Adipocyte (in vitro differentiated cells): Measurements from ENCODE around the gene SNTG2.

Source experiments
- DNase-seq: peaks from one replicate; pipeline ENCODE4 v3.0.0-alpha.2; 2015; ENCODE audit warnings: low read depth
- H3K27me3 ChIP-seq: replicated peaks from 2 replicates; pipeline ENCODE4 v1.7.0; 2013; ENCODE audit warnings: mild to moderate bottlenecking, low read length, moderate library complexity; ENCODE audit not compliant: control insufficient read depth, insufficient read depth
- H3K36me3 ChIP-seq: 2 replicates; pipeline ENCODE4 v1.7.0; 2013; ENCODE audit warnings: low read length, mild to moderate bottlenecking, moderate library complexity; ENCODE audit not compliant: control insufficient read depth, insufficient read depth, severe bottlenecking
- H3K4me1 ChIP-seq: 2 replicates; pipeline ENCODE4 v1.7.0; 2013; ENCODE audit warnings: mild to moderate bottlenecking, low read length, moderate library complexity; ENCODE audit not compliant: control insufficient read depth, insufficient read depth
- H3K4me3 ChIP-seq: 2 replicates; pipeline ENCODE4 v1.7.0; 2013; ENCODE audit warnings: mild to moderate bottlenecking, low read length, moderate library complexity
- H3K9ac ChIP-seq: 2 replicates; pipeline ENCODE4 v1.7.0; 2013; ENCODE audit warnings: mild to moderate bottlenecking, low read length, moderate library complexity
- H3K9me3 ChIP-seq: 2 replicates; pipeline ENCODE4 v1.7.0; 2013; ENCODE audit warnings: mild to moderate bottlenecking, low read length, moderate library complexity; ENCODE audit not compliant: control insufficient read depth

Gene SNTG2

GRCh38 chr2:1248187-1248586 is 297.5 kb downstream of the SNTG2 start:
- Histone ChIP-seq H3K4me3 (no peak overlapping the region), H3K36me3 (no peaks in the 10 kb centered on the region)
- DNase-seq = no peak

GRCh38 chr2:1249897-1250687 is 299.4 kb downstream of the SNTG2 start:
- H3K4me1 ChIP-seq = no peaks in the 10 kb centered on the region
- H3K4me3 ChIP-seq = no peak overlapping the region
- H3K9me3 ChIP-seq = no peaks in the 10 kb centered on the region
- no peak for DNase-seq
- H3K9ac ChIP-seq = no peak overlapping the region
- peaks cover 28% of the 10 kb centered on the region for H3K27me3 ChIP-seq
- no peaks in the 10 kb centered on the region for H3K36me3 ChIP-seq

More at GRCh38 chr2:1248187-1248586, 297.5 kb downstream of the SNTG2 start:
- H3K9ac ChIP-seq = no peak overlapping the region
- no peaks in the 10 kb centered on the region for H3K9me3 ChIP-seq
- no peaks in the 10 kb centered on the region for H3K4me1 ChIP-seq
- peaks cover 31% of the 10 kb centered on the region for H3K27me3 ChIP-seq

GRCh38 chr2:1251520-1251919 is 300.9 kb downstream of the SNTG2 start:
- H3K4me1 ChIP-seq = no peaks in the 10 kb centered on the region
- no peak overlapping the region for H3K9ac ChIP-seq
- DNase-seq = no peak
- H3K9me3 ChIP-seq = no peaks in the 10 kb centered on the region
- H3K36me3 ChIP-seq = no peaks in the 10 kb centered on the region
- no peak overlapping the region for H3K4me3 ChIP-seq
- peaks cover 20% of the 10 kb centered on the region for H3K27me3 ChIP-seq

GRCh38 chr2:1253629-1254028 is 303.0 kb downstream of the SNTG2 start:
- H3K36me3 ChIP-seq = no peaks in the 10 kb centered on the region
- no peak for DNase-seq
- H3K4me1 ChIP-seq = no peaks in the 10 kb centered on the region
- no peak overlapping the region for H3K9ac ChIP-seq
- H3K9me3 ChIP-seq = no peaks in the 10 kb centered on the region
- peaks cover 4% of the 10 kb centered on the region for H3K27me3 ChIP-seq
- H3K4me3 ChIP-seq = no peak overlapping the region

- no peak overlapping the region for H3K9ac ChIP-seq
- no peaks in the 10 kb centered on the region for H3K36me3 ChIP-seq
- H3K4me3 ChIP-seq = no peak overlapping the region
- no peaks in the 10 kb centered on the region for H3K4me1 ChIP-seq
- no peak for DNase-seq
- no peaks in the 10 kb centered on the region for H3K9me3 ChIP-seq
- H3K27me3 ChIP-seq = peaks cover 3% of the 10 kb centered on the region
Observed at GRCh38 chr2:1254662-1255343, 304.2 kb downstream of the SNTG2 start.

- Histone ChIP-seq H3K36me3 (no peaks in the 10 kb centered on the region), H3K9me3 (no peaks in the 10 kb centered on the region), H3K27me3 (no peaks in the 10 kb centered on the region), H3K9ac (no peak overlapping the region), H3K4me1 (no peaks in the 10 kb centered on the region), H3K4me3 (no peak overlapping the region)
- no peak for DNase-seq
Observed at GRCh38 chr2:1256632-1257324, 306.1 kb downstream of the SNTG2 start.

- no peak overlapping the region for H3K4me3 ChIP-seq
- DNase-seq = no peak
- H3K9me3 ChIP-seq = no peaks in the 10 kb centered on the region
- no peaks in the 10 kb centered on the region for H3K36me3 ChIP-seq
- no peak overlapping the region for H3K9ac ChIP-seq
- H3K4me1 ChIP-seq = no peaks in the 10 kb centered on the region
- no peaks in the 10 kb centered on the region for H3K27me3 ChIP-seq
Observed at GRCh38 chr2:1257334-1257733, 306.7 kb downstream of the SNTG2 start.

- Histone ChIP-seq H3K9ac (no peak overlapping the region), H3K4me3 (no peak overlapping the region), H3K36me3 (no peaks in the 10 kb centered on the region), H3K4me1 (no peaks in the 10 kb centered on the region), H3K9me3 (no peaks in the 10 kb centered on the region), H3K27me3 (no peaks in the 10 kb centered on the region)
- no peak for DNase-seq
Observed at GRCh38 chr2:1259746-1260145, 309.1 kb downstream of the SNTG2 start.

- no peak for DNase-seq
- Histone ChIP-seq H3K9me3 (no peaks in the 10 kb centered on the region), H3K36me3 (no peaks in the 10 kb centered on the region), H3K27me3 (no peaks in the 10 kb centered on the region), H3K4me3 (no peak overlapping the region), H3K9ac (no peak overlapping the region), H3K4me1 (no peaks in the 10 kb centered on the region)
Observed at GRCh38 chr2:1262609-1263008, 312.0 kb downstream of the SNTG2 start.

GRCh38 chr2:1265454-1265853 is 314.8 kb downstream of the SNTG2 start:
- DNase-seq = no peak
- H3K4me3 ChIP-seq = no peak overlapping the region
- no peaks in the 10 kb centered on the region for H3K27me3 ChIP-seq
- no peak overlapping the region for H3K9ac ChIP-seq
- H3K36me3 ChIP-seq = no peaks in the 10 kb centered on the region
- H3K4me1 ChIP-seq = no peaks in the 10 kb centered on the region
- H3K9me3 ChIP-seq = no peaks in the 10 kb centered on the region

GRCh38 chr2:1266351-1266750 is 315.7 kb downstream of the SNTG2 start:
- Histone ChIP-seq H3K4me1 (no peaks in the 10 kb centered on the region), H3K9me3 (no peaks in the 10 kb centered on the region), H3K36me3 (no peaks in the 10 kb centered on the region), H3K4me3 (no peak overlapping the region), H3K9ac (no peak overlapping the region), H3K27me3 (no peaks in the 10 kb centered on the region)
- DNase-seq = no peak
